ENCODE results near the gene PCDHGB7. TPM values are rescaled to one million over a fixed set of nuclear protein-coding genes. Genes with fewer than 3 reads are reported as not detected.
"Not testable (repeated sequence)": the region's sequence is repeated elsewhere in the genome, so short reads cannot be mapped to it uniquely, and the experiment has no call there.

PCDHGB7 gene
- total RNA-seq, 1 donor from 2014 or later = 10.2 TPM

DNA sequence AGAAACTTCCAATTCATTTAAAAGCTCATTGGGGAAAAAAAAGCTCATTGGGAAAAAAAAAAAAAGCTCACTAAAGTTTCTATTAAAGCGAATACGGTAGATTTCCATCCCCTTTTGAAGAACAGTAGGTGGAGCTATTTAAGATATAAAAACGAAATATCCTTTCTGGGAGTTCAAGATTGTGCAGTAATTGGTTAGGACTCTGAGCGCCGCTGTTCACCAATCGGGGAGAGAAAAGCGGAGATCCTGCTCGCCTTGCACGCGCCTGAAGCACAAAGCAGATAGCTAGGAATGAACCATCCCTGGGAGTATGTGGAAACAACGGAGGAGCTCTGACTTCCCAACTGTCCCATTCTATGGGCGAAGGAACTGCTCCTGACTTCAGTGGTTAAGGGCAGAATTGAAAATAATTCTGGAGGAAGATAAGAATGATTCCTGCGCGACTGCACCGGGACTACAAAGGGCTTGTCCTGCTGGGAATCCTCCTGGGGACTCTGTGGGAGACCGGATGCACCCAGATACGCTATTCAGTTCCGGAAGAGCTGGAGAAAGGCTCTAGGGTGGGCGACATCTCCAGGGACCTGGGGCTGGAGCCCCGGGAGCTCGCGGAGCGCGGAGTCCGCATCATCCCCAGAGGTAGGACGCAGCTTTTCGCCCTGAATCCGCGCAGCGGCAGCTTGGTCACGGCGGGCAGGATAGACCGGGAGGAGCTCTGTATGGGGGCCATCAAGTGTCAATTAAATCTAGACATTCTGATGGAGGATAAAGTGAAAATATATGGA, 13.0 kb downstream of the PCDHGB7 start, which contains the start of gene PCDHGA12:
TSS of gene PCDHGA12 (plus strand) at position 176 of the 782 bp plus-strand sequence. CDS start at position 429, 253 bp downstream.
- DNase-seq (ENCODE audit: low spot score in 2 of 2) = no peak
- H3K4me3 ChIP-seq = peak within 1 kb of the TSS; percentile 39 to 50
- peaks cover 0 to 3% of the 10 kb centered on the region in 2 donors for H3K36me3 ChIP-seq
- no peak within 1 kb of the TSS for H3K27ac ChIP-seq
- peaks cover 96 to 100% of the 10 kb centered on the region in 2 donors for H3K9me3 ChIP-seq
- TF ChIP-seq, protein P1, sequence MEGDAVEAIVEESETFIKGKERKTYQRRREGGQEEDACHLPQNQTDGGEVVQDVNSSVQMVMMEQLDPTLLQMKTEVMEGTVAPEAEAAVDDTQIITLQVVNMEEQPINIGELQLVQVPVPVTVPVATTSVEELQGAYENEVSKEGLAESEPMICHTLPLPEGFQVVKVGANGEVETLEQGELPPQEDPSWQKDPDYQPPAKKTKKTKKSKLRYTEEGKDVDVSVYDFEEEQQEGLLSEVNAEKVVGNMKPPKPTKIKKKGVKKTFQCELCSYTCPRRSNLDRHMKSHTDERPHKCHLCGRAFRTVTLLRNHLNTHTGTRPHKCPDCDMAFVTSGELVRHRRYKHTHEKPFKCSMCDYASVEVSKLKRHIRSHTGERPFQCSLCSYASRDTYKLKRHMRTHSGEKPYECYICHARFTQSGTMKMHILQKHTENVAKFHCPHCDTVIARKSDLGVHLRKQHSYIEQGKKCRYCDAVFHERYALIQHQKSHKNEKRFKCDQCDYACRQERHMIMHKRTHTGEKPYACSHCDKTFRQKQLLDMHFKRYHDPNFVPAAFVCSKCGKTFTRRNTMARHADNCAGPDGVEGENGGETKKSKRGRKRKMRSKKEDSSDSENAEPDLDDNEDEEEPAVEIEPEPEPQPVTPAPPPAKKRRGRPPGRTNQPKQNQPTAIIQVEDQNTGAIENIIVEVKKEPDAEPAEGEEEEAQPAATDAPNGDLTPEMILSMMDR (IDR thresholded peaks at IDR 0.05) = peak in 2 of 3 experiments; percentile 4 to 27
- no peaks in the 10 kb centered on the region for H3K4me1 ChIP-seq
- H3K27me3 ChIP-seq = no peaks in the 10 kb centered on the region
- intact Hi-C loops (cut with DNase I) = no loop called here

- Histone ChIP-seq H3K4me1 (no peaks in the 10 kb centered on the region), H3K27ac (no peak overlapping the region), H3K27me3 (no peaks in the 10 kb centered on the region), H3K36me3 (no peaks in the 10 kb centered on the region), H3K4me3 (peak overlapping the region; percentile 39 to 50), H3K9me3 (peaks cover 92 to 100% of the 10 kb centered on the region in 2 donors)
- intact Hi-C loops (cut with DNase I) = no loop called here
- TF ChIP-seq, protein P1 (IDR thresholded peaks at IDR 0.05) = no peak
- DNase-seq (ENCODE audit: low spot score in 2 of 2) = no peak
Measured at GRCh38 chr5:141431286-141431685, 13.8 kb downstream of the PCDHGB7 start.

DNA sequence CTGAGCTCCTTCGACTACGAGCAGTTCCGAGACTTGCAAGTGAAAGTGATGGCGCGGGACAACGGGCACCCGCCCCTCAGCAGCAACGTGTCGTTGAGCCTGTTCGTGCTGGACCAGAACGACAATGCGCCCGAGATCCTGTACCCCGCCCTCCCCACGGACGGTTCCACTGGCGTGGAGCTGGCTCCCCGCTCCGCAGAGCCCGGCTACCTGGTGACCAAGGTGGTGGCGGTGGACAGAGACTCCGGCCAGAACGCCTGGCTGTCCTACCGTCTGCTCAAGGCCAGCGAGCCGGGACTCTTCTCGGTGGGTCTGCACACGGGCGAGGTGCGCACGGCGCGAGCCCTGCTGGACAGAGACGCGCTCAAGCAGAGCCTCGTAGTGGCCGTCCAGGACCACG, 14.8 kb downstream of the PCDHGB7 start:
- H3K36me3 ChIP-seq; intact Hi-C loops (cut with DNase I); DNase-seq (ENCODE audit: low spot score in 2 of 2); H3K27me3 ChIP-seq; H3K27ac ChIP-seq; H3K4me1 ChIP-seq: not testable (repeated sequence)
- Histone ChIP-seq H3K9me3 (peaks cover 92 to 100% of the 10 kb centered on the region in 2 donors), H3K4me3 (peak overlapping the region in 1 of 2 donors; percentile 50)

DNA sequence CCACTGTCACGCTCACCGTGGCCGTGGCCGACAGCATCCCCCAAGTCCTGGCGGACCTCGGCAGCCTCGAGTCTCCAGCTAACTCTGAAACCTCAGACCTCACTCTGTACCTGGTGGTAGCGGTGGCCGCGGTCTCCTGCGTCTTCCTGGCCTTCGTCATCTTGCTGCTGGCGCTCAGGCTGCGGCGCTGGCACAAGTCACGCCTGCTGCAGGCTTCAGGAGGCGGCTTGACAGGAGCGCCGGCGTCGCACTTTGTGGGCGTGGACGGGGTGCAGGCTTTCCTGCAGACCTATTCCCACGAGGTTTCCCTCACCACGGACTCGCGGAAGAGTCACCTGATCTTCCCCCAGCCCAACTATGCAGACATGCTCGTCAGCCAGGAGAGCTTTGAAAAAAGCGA, 15.2 kb downstream of the PCDHGB7 start:
- H3K4me1 ChIP-seq; DNase-seq (ENCODE audit: low spot score in 2 of 2); H3K36me3 ChIP-seq; H3K4me3 ChIP-seq; H3K27me3 ChIP-seq; H3K27ac ChIP-seq; intact Hi-C loops (cut with DNase I): not testable (repeated sequence)
- peaks cover 92 to 100% of the 10 kb centered on the region in 2 donors for H3K9me3 ChIP-seq

DNA sequence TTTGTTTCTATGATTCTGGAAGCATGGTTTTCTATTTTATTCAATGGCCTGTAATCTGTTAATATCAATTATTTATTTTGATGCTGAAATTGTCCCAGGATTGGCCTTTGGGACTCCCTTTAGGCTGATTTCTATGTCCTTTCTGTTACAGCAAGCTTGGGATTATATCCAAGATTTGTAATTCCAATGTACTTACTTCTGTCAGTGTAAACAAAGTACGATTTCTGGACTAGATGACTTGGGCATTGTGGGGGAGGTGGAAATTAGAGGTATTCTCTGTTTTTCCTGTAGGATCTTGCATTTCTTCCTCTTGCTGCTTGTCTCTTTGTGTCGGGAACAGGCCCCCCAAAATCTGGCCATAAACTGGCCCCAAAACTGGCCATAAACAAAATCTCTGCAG, 16.5 kb downstream of the PCDHGB7 start:
- Histone ChIP-seq H3K4me3 (no peak overlapping the region), H3K4me1 (no peaks in the 10 kb centered on the region), H3K9me3 (peaks cover 89 to 100% of the 10 kb centered on the region in 2 donors), H3K27ac (no peak overlapping the region), H3K27me3 (no peaks in the 10 kb centered on the region), H3K36me3 (peaks cover 0 to 2% of the 10 kb centered on the region in 2 donors)
- TF ChIP-seq, protein P1 (IDR thresholded peaks at IDR 0.05) = no peak
- no peak for DNase-seq (ENCODE audit: low spot score in 2 of 2)
- intact Hi-C loops (cut with DNase I) = no loop called here

GRCh38 chr5:141437221-141437620, 19.7 kb downstream of the PCDHGB7 start:
- H3K9me3 ChIP-seq = peaks cover 86 to 100% of the 10 kb centered on the region in 2 donors
- no peaks in the 10 kb centered on the region for H3K4me1 ChIP-seq
- no peak for DNase-seq (ENCODE audit: low spot score in 2 of 2)
- TF ChIP-seq, protein P1 (IDR thresholded peaks at IDR 0.05) = no peak
- H3K27me3 ChIP-seq = no peaks in the 10 kb centered on the region
- H3K27ac ChIP-seq = no peak overlapping the region
- H3K4me3 ChIP-seq = no peak overlapping the region
- peaks cover 0 to 3% of the 10 kb centered on the region in 2 donors for H3K36me3 ChIP-seq
- intact Hi-C loops (cut with DNase I) = no loop called here

Measured in ascending aorta (tissue), 2 donors.